Keratinocyte (primary cell): Measurements from ENCODE around the gene OBSL1. TPM values are rescaled to one million over a fixed set of nuclear protein-coding genes. Genes with fewer than 3 reads are reported as not detected.

ENCODE experiments used
- DNase-seq: peaks from one replicate; pipeline ENCODE4 v3.0.0-alpha.2; 2011; ENCODE audit warnings: low read depth, missing footprints, low spot score
- FAIRE-seq: peaks from 2 replicates; lab custom pipeline; 2011; peaks lifted over from hg19 to GRCh38; lab: Jason Lieb, UNC
- H2AFZ ChIP-seq: 2 replicates; pipeline ENCODE4 v1.6.0; 2012; ENCODE audit warnings: low read length, control low read depth, inconsistent platforms; ENCODE audit not compliant: control insufficient read depth
- H3K27ac ChIP-seq: 2 replicates; pipeline ENCODE4 v1.5.1; 2011; ENCODE audit warnings: low read length; ENCODE audit not compliant: control insufficient read depth, insufficient read depth
- H3K27me3 ChIP-seq: 3 replicates; pipeline ENCODE4 v1.6.0; 2011; ENCODE audit warnings: low read length; ENCODE audit not compliant: control insufficient read depth, insufficient read depth; ENCODE audit errors: extremely low read depth
- H3K36me3 ChIP-seq, 2 experiments: 2 replicates in 1 of 2; 3 replicates in 1 of 2; pipeline ENCODE4 v1.5.1; 2011; ENCODE audit warnings: low read length in 2 of 2, mild to moderate bottlenecking in 1 of 2; ENCODE audit not compliant: control insufficient read depth in 2 of 2, insufficient read depth in 2 of 2; ENCODE audit errors: extremely low read depth in 1 of 2
- H3K4me1 ChIP-seq: 3 replicates; pipeline ENCODE4 v1.5.1; 2011; ENCODE audit warnings: low read length; ENCODE audit not compliant: control insufficient read depth, insufficient read depth; ENCODE audit errors: extremely low read depth
- H3K4me2 ChIP-seq: 3 replicates; pipeline ENCODE4 v1.6.0; 2011; ENCODE audit warnings: low read depth, low read length; ENCODE audit not compliant: control insufficient read depth, insufficient read depth; ENCODE audit errors: extremely low read depth
- H3K4me3 ChIP-seq, 3 experiments: fragments of 200-600 bp in 1 of 3; sonication (generic) in 1 of 3; 2 replicates in 2 of 3; 3 replicates in 1 of 3; pipeline ENCODE4 v1.5.1; 2011 to 2016; ENCODE audit warnings: low read length in 3 of 3, mild to moderate bottlenecking in 3 of 3, control low read depth in 2 of 3, inconsistent platforms in 1 of 3, low read depth in 1 of 3, mixed read lengths in 1 of 3, mixed run types in 1 of 3, moderate library complexity in 1 of 3; ENCODE audit not compliant: control insufficient read depth in 2 of 3, insufficient read depth in 2 of 3; ENCODE audit errors: extremely low read depth in 1 of 3
- H3K79me2 ChIP-seq: 2 replicates; pipeline ENCODE4 v1.6.0; 2012; ENCODE audit warnings: low read length; ENCODE audit not compliant: control insufficient read depth, insufficient read depth
- H3K9ac ChIP-seq: 3 replicates; pipeline ENCODE4 v1.6.0; 2011; ENCODE audit warnings: low read length; ENCODE audit not compliant: control insufficient read depth, insufficient read depth; ENCODE audit errors: extremely low read depth
- H3K9me1 ChIP-seq: 3 replicates; pipeline ENCODE4 v1.6.0; 2011; ENCODE audit warnings: low read length; ENCODE audit not compliant: control insufficient read depth, insufficient read depth; ENCODE audit errors: extremely low read depth
- H3K9me3 ChIP-seq: 2 replicates; pipeline ENCODE4 v1.5.1; 2012; ENCODE audit warnings: low read depth, low read length; ENCODE audit not compliant: control insufficient read depth
- H4K20me1 ChIP-seq: 3 replicates; pipeline ENCODE4 v1.6.0; 2011; ENCODE audit warnings: low read length; ENCODE audit not compliant: control insufficient read depth, insufficient read depth; ENCODE audit errors: extremely low read depth
- CTCF ChIP-seq, 3 experiments: IDR thresholded peaks in 1 of 3; conservative IDR thresholded peaks in 1 of 3; optimal IDR thresholded peaks in 1 of 3; 2 replicates in 2 of 3; 3 replicates in 1 of 3; pipeline versions ENCODE3 to v1.5.1; 2011; ENCODE audit warnings: low read length in 3 of 3, mild to moderate bottlenecking in 3 of 3, moderate library complexity in 2 of 3, control low read depth in 1 of 3, inconsistent platforms in 1 of 3; ENCODE audit not compliant: insufficient read depth in 2 of 3; ENCODE audit errors: extremely low read depth in 1 of 3
- EZH2 ChIP-seq: IDR thresholded peaks from one replicate; pipeline ENCODE4 v1.6.1; 2012; ENCODE audit warnings: inconsistent platforms, mild to moderate bottlenecking, low read length, moderate library complexity
- dilution Hi-C: fragments of 300-500 bp; cut with MboI; formaldehyde crosslinking; loops from one replicate; pipeline ENCODE4 v1.7.0; 2020; ENCODE audit warnings: low sequenced_read_pairs; ENCODE audit not compliant: extremely low pct_ligation_motif_present
- polyA plus RNA-seq, 5 experiments: library from polyadenylated mRNA; depleted of rRNA in 3 of 5; stranded (reverse) in 3 of 5; stranded (forward) in 1 of 5; unstranded in 1 of 5; fragments of >200 nt; gene quantifications; 1 replicate in 1 of 5; 2 replicates in 3 of 5; 3 replicates in 1 of 5; pipeline versions ENCODE4 v1.2.1 to v1.2.3, GENCODE V29; 2011 to 2012; ENCODE audit warnings: missing spikeins in 2 of 5, low read depth in 1 of 5, low replicate concordance in 1 of 5

The OBSL1 gene
- polyA plus RNA-seq, 1 donor (not counting 4 experiments of a cell fraction or from before 2014, with no cell fraction given) = 9.3 TPM

GRCh38 chr2:219557320-219557719, 14.0 kb downstream of the OBSL1 start:
- FAIRE-seq (no peak), DNase-seq (no peak)
- no peak overlapping the region for H3K9ac ChIP-seq
- H4K20me1 ChIP-seq = no peaks in the 10 kb centered on the region
- H2AFZ ChIP-seq = no peak overlapping the region
- no peak overlapping the region for H3K4me2 ChIP-seq
- no peaks in the 10 kb centered on the region for H3K79me2 ChIP-seq
- H3K9me1 ChIP-seq = no peaks in the 10 kb centered on the region
- no peak overlapping the region for H3K27ac ChIP-seq
- no peak for TF ChIP-seq EZH2
- TF ChIP-seq CTCF (optimal IDR thresholded peaks at IDR 0.05 in 1 of 3, IDR thresholded peaks at IDR 0.05 in 1 of 3, conservative IDR thresholded peaks at IDR 0.05 in 1 of 3; ENCODE audit: extremely low read depth in 1 of 3, insufficient read depth in 2 of 3, low read length in 3 of 3) = no peak
- peaks cover 9% of the 10 kb centered on the region for H3K27me3 ChIP-seq
- dilution Hi-C loops = no loop called here
- no peaks in the 10 kb centered on the region for H3K9me3 ChIP-seq
- no peak overlapping the region for H3K4me3 ChIP-seq
- H3K4me1 ChIP-seq = no peaks in the 10 kb centered on the region
- H3K36me3 ChIP-seq = no peaks in the 10 kb centered on the region

GRCh38 chr2:219556413-219556812, 14.9 kb downstream of the OBSL1 start:
- H3K27ac ChIP-seq = no peak overlapping the region
- no peak overlapping the region for H3K4me2 ChIP-seq
- no peaks in the 10 kb centered on the region for H3K36me3 ChIP-seq
- no peaks in the 10 kb centered on the region for H4K20me1 ChIP-seq
- H3K27me3 ChIP-seq = peaks cover 9% of the 10 kb centered on the region
- H3K79me2 ChIP-seq = no peaks in the 10 kb centered on the region
- no peak for DNase-seq
- no peaks in the 10 kb centered on the region for H3K4me1 ChIP-seq
- no peak overlapping the region for H3K9ac ChIP-seq
- H3K9me3 ChIP-seq = no peaks in the 10 kb centered on the region
- H3K4me3 ChIP-seq = no peak overlapping the region
- H2AFZ ChIP-seq = no peak overlapping the region
- dilution Hi-C loops = no loop called here
- no peaks in the 10 kb centered on the region for H3K9me1 ChIP-seq
- no peak for FAIRE-seq
- no peak for TF ChIP-seq CTCF (optimal IDR thresholded peaks at IDR 0.05 in 1 of 3, IDR thresholded peaks at IDR 0.05 in 1 of 3, conservative IDR thresholded peaks at IDR 0.05 in 1 of 3; ENCODE audit: extremely low read depth in 1 of 3, insufficient read depth in 2 of 3, low read length in 3 of 3)
